Spinal cord (tissue), 10 donors: ENCODE measurements around the gene E4F1. TPM values are rescaled to one million over a fixed set of nuclear protein-coding genes. Genes with fewer than 3 reads are reported as not detected.
"Not testable (repeated sequence)": the region's sequence is repeated elsewhere in the genome, so short reads cannot be mapped to it uniquely, and the experiment has no call there.

Experiments used
- DNase-seq, 6 donors: peaks; one replicate each; pipeline versions ENCODE4 v3.0.0 to v3.0.0-alpha.2; 2013 to 2015; ENCODE audit warnings: low spot score in 6 of 6, low read depth in 4 of 6
- H3K27ac ChIP-seq: one replicate; pipeline ENCODE4 v1.5.1; 2013; ENCODE audit warnings: low read depth, low read length, control low read depth
- H3K27me3 ChIP-seq: one replicate; pipeline ENCODE4 v1.6.1; 2013; ENCODE audit warnings: low read length; ENCODE audit not compliant: control insufficient read depth, insufficient read depth
- H3K36me3 ChIP-seq: one replicate; pipeline ENCODE4 v1.6.1; 2013; ENCODE audit warnings: low read length; ENCODE audit not compliant: control insufficient read depth, insufficient read depth
- H3K4me1 ChIP-seq: one replicate; pipeline ENCODE4 v1.6.1; 2013; ENCODE audit warnings: low read length; ENCODE audit not compliant: control insufficient read depth, insufficient read depth
- H3K4me3 ChIP-seq: one replicate; pipeline ENCODE4 v1.5.1; 2013; ENCODE audit warnings: low read depth, low read length, control low read depth
- H3K9me3 ChIP-seq: one replicate; pipeline ENCODE4 v1.6.1; 2013; ENCODE audit warnings: low read length; ENCODE audit not compliant: control insufficient read depth, insufficient read depth
- WGBS: methylation state at CpG from one replicate; pipeline ENCODE4 v1.1.5; 2013; ENCODE audit warnings: missing lambda C conversion rate; ENCODE audit not compliant: insufficient coverage; 5-methylcytosine and 5-hydroxymethylcytosine counted together
- polyA plus RNA-seq, 2 donors: library from polyadenylated mRNA; unstranded; fragments of 120-200 nt; gene quantifications; one replicate each; pipeline ENCODE4 v1.2.1, GENCODE V29; 2013; ENCODE audit not compliant: insufficient read length in 2 of 2
- total RNA-seq, 2 donors: library from RNA; depleted of rRNA in 1 of 2; stranded (reverse); fragments of 120-200 nt in 1 of 2; fragments of >200 nt in 1 of 2; gene quantifications; one replicate each; pipeline versions ENCODE4 v1.2.3 to v1.2.4, GENCODE V29; 2013 to 2014
- donor health status: healthy.

Gene E4F1
- total and polyA plus RNA-seq, 4 donors, result 18.0 to 31.9 (median 29.5) TPM

DNA sequence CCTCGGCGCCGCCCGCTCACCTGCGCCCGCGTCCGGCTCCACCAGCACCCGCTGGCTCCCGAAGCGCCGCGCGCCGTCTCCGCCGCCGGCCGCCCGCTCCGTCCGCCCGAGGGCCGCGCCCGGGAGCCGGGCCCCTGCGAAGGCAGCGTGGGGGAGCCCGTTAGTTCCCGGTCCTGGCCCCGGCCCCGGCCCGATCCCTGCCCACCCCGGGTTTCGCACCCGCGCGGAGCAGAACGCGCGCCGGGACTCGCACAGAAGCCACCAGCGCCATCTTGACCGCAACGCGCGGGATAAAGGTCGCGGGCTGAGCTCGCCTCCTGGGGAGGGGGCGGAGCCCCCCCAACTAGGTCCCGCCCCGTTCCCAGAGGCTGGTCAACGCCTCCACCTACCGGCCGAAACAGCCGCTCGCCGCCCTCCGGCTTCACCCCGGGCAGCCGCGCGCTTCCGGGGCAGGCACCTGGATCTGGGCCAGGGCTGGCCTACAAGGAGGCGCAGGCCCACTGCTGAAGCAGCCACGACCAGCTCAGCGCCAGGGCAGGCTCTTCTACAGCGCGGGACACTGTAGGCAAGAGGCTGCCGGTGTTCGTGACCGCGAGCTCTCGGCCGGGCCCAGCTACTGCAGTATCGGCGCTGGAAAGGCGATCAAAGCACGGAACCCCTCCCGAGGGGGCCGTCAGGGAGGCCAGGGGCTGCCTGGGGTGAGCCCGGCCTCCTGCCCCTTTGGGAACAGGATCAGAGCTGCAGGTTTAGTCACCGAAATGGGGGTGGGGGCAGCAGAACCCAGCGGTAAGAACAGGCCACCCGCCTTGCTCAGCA lies 28.1 kb downstream of the E4F1 start, which contains the start of gene ECI1:
Gene ECI1, minus strand, starts transcription at position 292 of the 816 bp plus-strand sequence. Its CDS starts 21 bp downstream, at position 271.
- peak; percentile 71 to 96 (median 83) for DNase-seq
- H3K36me3 ChIP-seq, result peaks cover 66% of the 10 kb centered on the region
- 1% methylated on average over 87 of the region's 88 CpGs for WGBS
- peak within 1 kb of the TSS; percentile 59 for H3K4me3 ChIP-seq
- peaks cover 22% of the 10 kb centered on the region for H3K4me1 ChIP-seq
- H3K9me3 ChIP-seq, result no peaks in the 10 kb centered on the region
- H3K27ac ChIP-seq, result peak within 1 kb of the TSS; percentile 86
- H3K27me3 ChIP-seq, result no peaks in the 10 kb centered on the region

DNA sequence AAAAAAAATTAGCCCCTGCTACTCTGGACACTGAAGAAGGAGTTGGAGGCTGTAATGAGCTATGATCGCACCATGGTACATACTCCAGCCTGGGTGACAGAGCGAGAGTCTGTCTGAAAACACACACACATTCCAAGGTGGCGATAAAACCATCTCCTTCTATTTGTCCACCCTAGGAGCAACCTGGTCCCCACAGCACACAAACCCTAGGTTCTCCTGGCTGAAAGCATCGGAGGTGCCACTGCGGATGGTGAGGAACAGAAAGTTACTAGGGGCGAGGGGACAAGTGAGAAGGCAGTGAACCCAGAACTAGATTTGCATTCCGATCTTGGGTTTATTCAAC lies 29.4 kb downstream of the E4F1 start:
- H3K27ac ChIP-seq, result no peak overlapping the region
- H3K4me3 ChIP-seq, result no peak overlapping the region
- no peaks in the 10 kb centered on the region for H3K9me3 ChIP-seq
- 81% methylated on average over 4 of the region's 7 CpGs for WGBS
- H3K36me3 ChIP-seq, result peaks cover 69% of the 10 kb centered on the region
- peaks cover 22% of the 10 kb centered on the region for H3K4me1 ChIP-seq
- no peaks in the 10 kb centered on the region for H3K27me3 ChIP-seq
- no peak for DNase-seq

DNA sequence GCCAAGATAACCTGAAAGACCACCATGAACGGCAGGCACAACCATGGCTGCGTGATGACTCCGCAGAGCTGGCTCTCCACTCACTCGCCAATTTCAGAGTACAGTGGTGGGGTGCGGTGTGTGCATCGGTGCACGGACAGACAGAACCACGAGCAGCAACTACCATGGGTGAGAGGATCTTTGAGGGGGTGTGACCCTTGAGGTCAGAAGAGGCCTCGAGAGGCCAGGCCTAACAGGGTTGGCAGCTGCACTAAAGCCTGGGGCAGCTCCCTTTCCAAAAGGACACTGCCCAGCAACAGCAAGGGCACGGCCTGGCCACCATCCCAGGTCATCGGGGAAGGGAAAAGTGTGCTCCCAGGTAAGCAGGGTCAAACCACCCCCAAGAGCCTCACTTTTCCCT lies 29.9 kb downstream of the E4F1 start:
- H3K36me3 ChIP-seq, result peaks cover 72% of the 10 kb centered on the region
- H3K27me3 ChIP-seq, result no peaks in the 10 kb centered on the region
- no peak overlapping the region for H3K4me3 ChIP-seq
- H3K27ac ChIP-seq, result no peak overlapping the region
- WGBS, result 81% methylated on average over 7 of the region's 11 CpGs
- DNase-seq, result no peak
- H3K9me3 ChIP-seq, result no peaks in the 10 kb centered on the region
- peaks cover 22% of the 10 kb centered on the region for H3K4me1 ChIP-seq

DNA sequence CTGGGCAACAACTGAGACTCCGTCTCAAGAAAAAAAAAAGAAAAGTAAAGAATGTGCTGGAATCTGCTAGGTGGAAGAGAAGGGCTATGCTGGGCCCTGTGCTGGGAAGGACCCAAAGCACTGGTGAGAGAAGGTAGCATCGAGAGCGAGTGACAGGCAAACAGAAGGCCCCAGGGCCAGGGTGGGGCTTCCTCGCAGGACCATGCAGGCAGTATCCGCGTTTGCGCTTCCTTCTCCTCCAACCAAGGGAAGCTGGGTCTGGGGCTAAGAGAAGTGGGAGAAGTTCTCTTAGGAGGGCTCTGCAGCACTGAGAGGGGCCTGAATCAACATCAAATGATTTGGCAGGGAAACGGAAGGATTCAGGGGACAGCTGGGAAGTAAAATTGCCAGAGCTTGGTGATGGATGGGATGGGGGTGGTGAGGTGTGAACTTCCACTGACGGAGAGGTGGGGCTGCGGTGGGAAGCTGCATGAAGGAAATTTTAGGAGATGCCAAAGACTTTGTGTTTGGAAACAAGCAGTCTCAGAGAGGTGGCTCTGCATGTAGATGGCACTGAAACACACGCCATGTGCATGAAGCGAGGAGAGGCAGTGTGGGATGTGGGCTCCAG lies 33.2 kb downstream of the E4F1 start:
- Histone ChIP-seq H3K4me3 (no peak overlapping the region), H3K4me1 (peaks cover 8% of the 10 kb centered on the region), H3K27me3 (no peaks in the 10 kb centered on the region), H3K9me3 (no peaks in the 10 kb centered on the region), H3K27ac (no peak overlapping the region), H3K36me3 (peaks cover 86% of the 10 kb centered on the region)
- no peak for DNase-seq
- WGBS, result 96% methylated on average over 7 of the region's 12 CpGs

DNA sequence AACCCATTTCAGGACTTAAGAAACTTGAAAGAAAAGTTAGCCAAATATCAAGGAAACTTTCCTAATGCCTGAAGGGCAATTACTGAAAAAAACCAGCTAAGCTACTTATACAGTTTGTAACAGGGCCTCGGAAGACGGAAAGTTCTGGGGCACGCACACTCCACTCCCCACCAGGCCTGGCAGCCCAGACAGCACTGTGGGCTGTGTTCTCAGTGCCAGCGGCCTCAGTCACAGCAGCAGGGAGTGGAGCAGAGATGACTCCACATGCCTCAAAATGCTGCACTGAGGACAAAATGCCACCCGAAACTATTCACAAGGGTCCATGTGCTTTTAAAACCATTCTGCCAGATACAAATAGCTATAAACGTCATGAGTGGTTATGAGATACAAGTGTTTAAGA lies 34.3 kb downstream of the E4F1 start:
- no peaks in the 10 kb centered on the region for H3K9me3 ChIP-seq
- no peaks in the 10 kb centered on the region for H3K27me3 ChIP-seq
- DNase-seq, result no peak
- H3K4me3 ChIP-seq, result no peak overlapping the region
- no peak overlapping the region for H3K27ac ChIP-seq
- 96% methylated on average over 4 of the region's 6 CpGs for WGBS
- H3K36me3 ChIP-seq, result peaks cover 87% of the 10 kb centered on the region
- H3K4me1 ChIP-seq, result no peaks in the 10 kb centered on the region

DNA sequence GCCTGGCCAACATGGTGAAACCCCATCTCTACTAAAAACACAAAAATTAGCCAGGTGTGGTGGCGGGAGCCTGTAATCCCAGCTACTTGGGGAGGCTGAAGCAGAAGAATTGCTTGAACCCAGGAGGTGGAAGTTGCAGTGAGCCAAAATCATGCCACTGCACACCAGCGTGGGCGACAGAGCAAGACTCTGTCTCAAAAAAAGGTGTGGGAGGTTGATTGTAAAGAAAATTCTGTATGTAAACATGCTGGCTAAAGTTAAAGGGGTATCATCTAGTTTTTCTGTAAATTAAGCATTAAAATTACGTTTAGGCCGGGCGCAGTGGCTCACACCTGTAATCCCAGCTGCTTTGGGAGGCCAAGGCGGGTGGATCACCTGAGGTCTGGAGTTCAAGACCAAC lies 35.1 kb downstream of the E4F1 start:
- H3K4me1 ChIP-seq, H3K27ac ChIP-seq, DNase-seq, H3K4me3 ChIP-seq, H3K9me3 ChIP-seq, H3K27me3 ChIP-seq: not testable (repeated sequence)
- 95% methylated on average over 6 of the region's 7 CpGs for WGBS
- peaks cover 87% of the 10 kb centered on the region for H3K36me3 ChIP-seq

DNA sequence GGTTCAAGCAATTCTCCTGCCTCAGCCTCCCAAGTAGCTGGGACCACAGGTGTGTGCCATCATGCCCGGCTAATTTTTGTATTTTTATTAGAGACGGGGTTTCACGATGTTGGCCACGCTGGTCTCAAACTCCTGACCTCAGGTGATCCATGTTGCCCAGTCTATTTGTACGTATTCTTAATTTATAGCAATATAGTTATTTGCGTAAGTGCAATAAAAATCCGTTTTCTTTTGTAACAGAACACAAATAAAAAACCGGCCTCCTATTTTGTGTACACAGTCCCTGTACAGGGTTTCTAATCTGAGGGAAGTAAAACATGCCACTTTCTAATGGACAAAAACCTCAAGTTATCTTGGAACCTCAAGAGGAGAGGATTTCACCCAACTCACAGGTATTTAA lies 36.9 kb downstream of the E4F1 start:
- WGBS, result no CpG with 5 or more reads among the region's 8 CpGs
- DNase-seq, result no peak
- H3K36me3 ChIP-seq, result peaks cover 77% of the 10 kb centered on the region
- H3K9me3 ChIP-seq, result no peaks in the 10 kb centered on the region
- no peaks in the 10 kb centered on the region for H3K4me1 ChIP-seq
- no peak overlapping the region for H3K27ac ChIP-seq
- H3K27me3 ChIP-seq, result no peaks in the 10 kb centered on the region
- no peak overlapping the region for H3K4me3 ChIP-seq

DNA sequence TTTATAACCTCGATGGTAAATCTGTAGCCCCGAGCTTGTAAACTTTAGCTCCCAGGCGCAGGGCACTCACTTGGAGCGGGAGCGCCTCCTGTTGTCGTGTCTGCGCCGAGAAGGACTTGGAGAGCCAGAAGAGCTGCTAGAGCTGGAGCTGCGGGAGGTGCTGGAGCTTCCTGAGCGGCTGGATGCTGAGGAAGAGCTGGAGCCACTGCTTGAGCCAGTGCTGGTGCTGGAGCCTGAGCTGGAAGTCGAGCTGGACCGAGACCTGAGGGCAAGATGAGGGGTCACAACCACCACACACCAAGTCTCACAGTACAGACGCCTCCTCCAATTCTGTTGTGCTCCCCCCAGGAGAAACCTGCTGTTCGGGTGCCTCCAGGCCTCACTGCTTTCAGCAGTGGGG lies 39.6 kb downstream of the E4F1 start:
- H3K36me3 ChIP-seq, result peaks cover 51% of the 10 kb centered on the region
- WGBS, result 94% methylated on average over 11 of the region's 14 CpGs
- not testable (repeated sequence) for H3K27me3 ChIP-seq

DNA sequence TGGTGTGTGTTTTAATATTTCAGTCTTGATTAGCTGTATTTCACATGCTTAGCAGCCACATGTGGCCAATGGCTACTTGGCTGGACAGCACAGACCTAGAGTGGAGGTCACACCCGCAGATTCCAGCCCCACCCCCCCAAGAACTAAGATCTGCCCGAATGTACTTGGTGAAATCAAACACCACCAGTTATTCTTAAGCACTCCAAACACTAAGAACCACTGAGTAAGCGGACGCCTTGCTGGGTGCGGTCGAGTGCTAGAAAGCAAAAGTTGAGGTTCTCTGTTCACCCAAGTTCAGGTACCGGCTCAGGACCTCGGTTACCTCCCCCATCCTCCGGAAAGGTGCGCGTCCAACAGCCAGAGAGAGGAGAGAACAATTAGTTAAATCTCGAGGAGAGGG lies 43.5 kb downstream of the E4F1 start:
- H3K4me3 ChIP-seq, result peak overlapping the region; percentile 82
- not testable (repeated sequence) for H3K27me3 ChIP-seq
- peaks cover 43% of the 10 kb centered on the region for H3K4me1 ChIP-seq

More for the DNA sequence above, 39.6 kb downstream of the E4F1 start:
- not testable (repeated sequence) for H3K4me3 ChIP-seq, DNase-seq, H3K9me3 ChIP-seq, H3K27ac ChIP-seq
- H3K4me1 ChIP-seq, result peaks cover 12% of the 10 kb centered on the region

DNA sequence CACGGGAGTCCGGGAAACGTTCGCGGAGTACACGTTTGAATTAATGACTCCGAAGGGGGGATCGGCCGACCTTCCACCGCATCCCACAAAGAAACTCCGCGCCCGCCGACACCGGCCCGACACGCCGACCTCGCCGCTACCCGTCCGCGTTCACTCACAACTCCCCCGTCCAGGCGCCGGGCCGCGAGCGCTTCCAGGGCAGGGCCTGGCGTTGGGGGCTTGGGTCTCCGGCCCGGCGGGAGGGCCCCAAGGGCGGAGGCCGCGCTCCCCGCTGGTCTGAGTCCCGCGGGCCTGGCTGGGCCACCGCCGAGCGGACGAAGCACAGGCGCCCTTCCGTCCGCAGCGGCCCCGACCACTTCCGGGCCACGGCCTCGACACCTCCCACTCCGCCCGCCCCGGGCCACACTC lies 44.1 kb downstream of the E4F1 start:
- Histone ChIP-seq H3K36me3 (peaks cover 44% of the 10 kb centered on the region), H3K4me1 (peaks cover 49% of the 10 kb centered on the region), H3K4me3 (peak overlapping the region; percentile 82), H3K27ac (peak overlapping the region; percentile 98)
- 0% methylated on average over 51 of the region's 54 CpGs for WGBS
- H3K27me3 ChIP-seq, H3K9me3 ChIP-seq, DNase-seq: not testable (repeated sequence)

More for the DNA sequence above, 43.5 kb downstream of the E4F1 start:
- peaks cover 44% of the 10 kb centered on the region for H3K36me3 ChIP-seq
- H3K27ac ChIP-seq, DNase-seq, H3K9me3 ChIP-seq: not testable (repeated sequence)
- WGBS, result 17% methylated on average over 1 of the region's 12 CpGs
